NOMO-1 (cell line): ENCODE results near the gene CNNM1.

Experiments
- DNase-seq, 2 experiments: peaks; one replicate each; lab custom pipeline; 2025; ENCODE audit not compliant: unreplicated experiment in 2 of 2; lab: John Stamatoyannopoulos, UW

CNNM1 gene

DNA sequence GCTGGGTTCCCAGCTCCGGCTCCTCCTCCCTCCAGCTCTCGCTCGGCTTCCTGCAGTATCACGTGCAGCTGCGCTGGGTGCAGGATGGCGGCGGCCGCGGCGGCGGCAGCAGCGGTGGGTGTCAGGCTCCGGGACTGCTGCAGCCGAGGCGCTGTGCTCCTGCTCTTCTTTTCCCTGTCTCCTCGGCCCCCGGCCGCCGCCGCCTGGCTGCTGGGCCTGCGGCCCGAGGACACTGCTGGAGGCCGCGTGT is at the start of gene CNNM1:
Gene CNNM1 (plus strand): TSS at position 53 of the 250 bp plus-strand sequence. CDS start 32 bp downstream, at position 85.
- DNase-seq, result no peak

GRCh38 chr10:99279626-99280111 is 49.5 kb upstream of the CNNM1 start:
- DNase-seq, result no peak

DNA sequence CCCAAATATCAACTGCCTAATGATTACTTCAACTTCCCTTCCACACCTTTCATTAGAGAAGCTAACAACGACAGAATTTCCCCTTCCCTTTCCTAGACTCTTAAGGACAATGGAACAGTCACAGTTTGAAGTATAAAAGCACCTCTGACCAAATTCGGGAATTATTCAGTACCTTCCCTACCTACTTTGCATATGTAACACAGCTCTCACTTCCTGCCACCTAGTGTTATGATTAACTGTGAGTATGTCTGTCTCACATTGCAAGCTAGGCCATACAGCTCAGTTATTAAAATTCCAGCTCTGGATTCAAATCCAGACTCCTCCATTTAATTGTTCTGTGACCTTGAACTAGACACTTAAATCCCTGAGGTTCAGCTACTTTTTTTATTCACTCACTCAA is 48.7 kb upstream of the CNNM1 start:
- DNase-seq, result no peak

DNA sequence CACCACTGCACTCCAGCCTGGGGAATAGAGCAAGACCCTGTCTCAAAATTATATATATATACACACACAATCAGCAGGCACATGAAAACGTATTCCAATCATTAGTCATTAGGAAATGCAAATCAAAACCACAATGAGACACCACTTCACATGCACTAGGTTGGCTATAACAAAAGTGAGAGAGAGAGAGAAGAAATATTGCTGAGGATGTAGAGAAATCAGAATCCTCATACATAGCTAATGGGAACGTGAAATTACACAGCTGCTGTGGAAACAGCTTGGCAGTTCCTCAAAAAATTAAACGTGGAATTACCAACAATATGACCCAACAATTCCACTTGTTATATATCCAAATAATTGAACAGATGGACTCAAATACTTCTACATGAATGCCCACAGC is 43.3 kb upstream of the CNNM1 start:
- no peak for DNase-seq

DNA sequence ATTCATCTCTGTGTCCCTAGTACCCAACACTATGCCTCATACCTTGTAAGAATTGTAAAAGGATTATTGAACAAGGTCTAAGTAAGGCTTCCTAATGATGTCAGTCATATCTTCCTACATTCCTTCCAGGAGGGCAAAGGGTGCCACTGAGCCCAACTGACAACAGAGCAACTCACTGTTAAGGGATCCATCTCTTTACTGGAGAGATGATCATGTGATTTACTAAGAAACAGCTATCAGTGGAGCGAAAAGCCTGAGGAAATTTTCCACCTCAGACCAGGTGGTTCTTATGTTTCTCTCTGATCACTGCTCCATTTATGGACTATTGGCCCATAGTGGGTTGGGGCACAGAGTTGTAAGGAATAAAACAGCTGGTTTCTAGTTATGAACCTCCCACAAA is 38.9 kb upstream of the CNNM1 start:
- DNase-seq, result no peak

DNA sequence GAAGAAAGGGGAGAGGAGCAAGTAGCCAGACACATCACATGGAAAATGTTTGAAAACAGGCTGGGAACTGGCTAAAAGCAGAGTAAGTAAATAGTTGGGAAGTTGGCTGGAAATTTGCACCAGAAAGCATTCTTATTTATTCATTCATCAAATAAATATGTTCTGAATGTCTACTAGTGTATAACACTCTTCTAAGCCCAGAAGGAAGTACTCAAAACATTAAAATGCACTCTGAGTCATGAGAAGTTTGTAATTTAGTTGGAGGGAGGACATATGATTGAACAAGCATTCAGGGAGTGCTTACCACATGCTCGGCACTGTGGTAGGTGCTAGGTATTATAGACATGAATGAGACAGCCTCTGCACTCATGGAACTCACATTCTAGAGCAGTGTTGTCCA is 37.0 kb upstream of the CNNM1 start:
- no peak for DNase-seq

GRCh38 chr10:99296605-99297004 is 32.6 kb upstream of the CNNM1 start:
- no peak for DNase-seq

DNA sequence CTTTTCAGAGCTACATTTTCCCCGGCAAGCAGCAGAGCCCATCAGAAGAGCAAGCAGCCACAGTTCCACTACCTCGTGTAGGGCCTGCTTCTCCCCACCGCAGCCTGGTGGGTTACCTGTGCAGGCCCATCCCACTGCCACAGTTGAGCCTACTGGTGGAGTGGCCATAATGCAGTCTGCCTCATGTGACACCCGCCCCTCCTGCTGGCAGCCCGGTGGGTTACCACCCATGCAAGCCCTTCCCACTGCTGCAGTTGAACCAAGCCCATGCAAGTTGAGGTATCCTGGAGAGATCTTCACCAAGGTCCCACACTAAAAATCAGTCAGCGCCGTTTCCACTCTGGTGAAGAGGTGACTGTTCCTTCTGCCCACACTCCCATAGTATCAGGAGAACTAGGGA is 32.1 kb upstream of the CNNM1 start:
- no peak for DNase-seq

DNA sequence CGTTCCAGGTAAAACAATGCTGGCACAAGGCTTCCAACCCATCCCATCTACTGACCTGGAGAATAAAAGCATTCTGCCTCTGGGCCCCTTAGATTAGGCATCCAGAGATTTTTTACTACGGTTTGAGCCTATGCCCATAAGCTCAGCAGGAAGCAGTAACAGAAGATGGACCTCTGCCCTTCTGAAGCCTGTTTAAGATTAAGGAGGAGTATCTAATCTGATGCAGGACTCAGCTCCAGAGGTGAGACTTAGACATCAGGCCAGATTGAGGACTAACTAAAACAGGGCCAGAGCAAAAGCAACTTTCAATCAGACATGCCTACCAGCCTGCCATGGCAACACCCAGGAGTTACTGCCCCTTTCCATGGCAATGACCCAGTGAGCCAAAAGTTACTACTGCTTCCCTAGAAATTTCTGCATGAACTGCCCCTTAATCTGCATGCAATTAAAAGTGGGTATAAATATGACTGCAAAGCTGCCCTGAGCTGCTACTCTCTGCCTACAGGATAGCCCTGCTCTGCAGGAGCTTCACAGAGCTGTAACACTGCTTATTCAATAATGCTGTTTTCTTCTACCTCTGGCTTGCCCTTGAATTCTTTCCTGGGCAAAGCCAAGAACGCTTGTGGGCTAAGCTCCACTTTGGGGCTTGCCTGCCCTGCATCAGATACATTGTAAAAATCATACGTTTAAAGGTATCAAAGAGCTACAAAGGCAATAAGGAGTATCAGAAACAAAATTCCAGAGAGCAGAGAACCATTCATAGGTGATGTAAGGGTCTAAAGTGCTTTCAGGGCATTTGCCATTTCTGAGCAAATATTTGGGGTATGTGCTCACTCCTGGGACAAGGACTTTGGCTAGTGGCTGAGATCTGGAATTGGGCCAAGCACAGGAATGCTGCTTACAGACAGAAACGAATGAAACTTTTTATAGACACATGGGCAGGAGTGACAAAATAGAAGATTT is 25.0 kb upstream of the CNNM1 start:
- no peak for DNase-seq

GRCh38 chr10:99304862-99305229 is 24.3 kb upstream of the CNNM1 start:
- no peak for DNase-seq

DNA sequence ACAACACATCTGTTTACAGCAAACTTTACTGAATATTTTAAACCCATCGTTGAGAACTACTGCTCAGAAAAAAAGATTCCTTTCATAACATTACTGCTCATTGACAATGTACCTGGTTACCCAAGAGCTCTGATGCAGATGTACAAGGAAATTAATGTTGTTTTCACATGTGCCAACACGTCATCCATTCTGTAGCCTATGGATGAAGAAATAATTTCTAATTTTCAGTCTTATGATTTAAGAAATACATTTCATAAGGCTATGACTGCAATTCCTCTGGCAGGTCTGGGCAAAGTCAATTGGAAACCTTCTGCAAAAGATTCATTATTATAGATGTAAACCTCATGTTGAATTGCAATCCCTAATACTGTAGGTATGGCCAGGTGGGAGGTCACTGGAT is 16.7 kb upstream of the CNNM1 start:
- DNase-seq, result no peak

GRCh38 chr10:99315853-99316252 is 13.3 kb upstream of the CNNM1 start:
- no peak for DNase-seq

GRCh38 chr10:99316374-99316773 is 12.8 kb upstream of the CNNM1 start:
- DNase-seq, result no peak

DNA sequence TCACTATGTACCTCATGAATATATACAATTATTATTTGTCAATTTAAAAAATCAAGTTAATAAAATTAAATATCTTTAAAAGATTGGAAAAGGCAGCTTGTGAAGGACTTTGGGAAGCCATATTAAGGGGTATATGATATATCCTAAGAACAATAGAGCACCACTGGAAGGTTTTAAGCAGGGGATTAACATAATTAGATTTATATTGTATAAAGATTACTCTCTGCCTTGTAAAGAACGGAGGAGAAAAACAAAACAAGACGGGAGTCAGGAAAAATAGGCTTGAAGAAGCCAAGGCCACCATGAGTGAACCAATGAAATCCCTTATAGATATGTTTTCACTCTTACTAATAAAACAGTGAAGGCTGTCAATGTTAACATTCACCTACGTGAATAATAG is 11.1 kb upstream of the CNNM1 start:
- DNase-seq, result no peak

GRCh38 chr10:99318475-99318874 is 10.7 kb upstream of the CNNM1 start:
- no peak for DNase-seq

- DNase-seq, result no peak
These were observed 3.9 kb upstream of the CNNM1 start for GRCh38 chr10:99325281-99325680.

DNA sequence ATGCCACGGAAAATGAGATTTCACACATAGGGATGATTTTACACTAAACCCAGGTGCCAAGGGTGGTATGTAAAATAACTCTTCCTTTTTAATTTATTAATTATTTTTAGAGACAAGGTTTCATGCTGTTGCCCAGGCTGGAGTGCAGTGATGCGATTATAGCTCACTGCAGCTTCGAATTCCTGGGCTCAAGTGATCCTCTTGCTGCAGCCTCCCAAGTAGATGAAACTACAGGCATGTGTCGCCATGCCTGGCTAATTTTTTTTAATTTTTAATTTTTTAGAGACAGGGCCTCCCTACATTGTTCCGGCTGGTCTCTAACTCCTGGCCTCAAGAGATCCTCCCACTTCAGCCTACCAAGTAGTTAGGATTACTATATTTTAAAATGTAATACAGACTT is 2.3 kb upstream of the CNNM1 start:
- no peak for DNase-seq

DNA sequence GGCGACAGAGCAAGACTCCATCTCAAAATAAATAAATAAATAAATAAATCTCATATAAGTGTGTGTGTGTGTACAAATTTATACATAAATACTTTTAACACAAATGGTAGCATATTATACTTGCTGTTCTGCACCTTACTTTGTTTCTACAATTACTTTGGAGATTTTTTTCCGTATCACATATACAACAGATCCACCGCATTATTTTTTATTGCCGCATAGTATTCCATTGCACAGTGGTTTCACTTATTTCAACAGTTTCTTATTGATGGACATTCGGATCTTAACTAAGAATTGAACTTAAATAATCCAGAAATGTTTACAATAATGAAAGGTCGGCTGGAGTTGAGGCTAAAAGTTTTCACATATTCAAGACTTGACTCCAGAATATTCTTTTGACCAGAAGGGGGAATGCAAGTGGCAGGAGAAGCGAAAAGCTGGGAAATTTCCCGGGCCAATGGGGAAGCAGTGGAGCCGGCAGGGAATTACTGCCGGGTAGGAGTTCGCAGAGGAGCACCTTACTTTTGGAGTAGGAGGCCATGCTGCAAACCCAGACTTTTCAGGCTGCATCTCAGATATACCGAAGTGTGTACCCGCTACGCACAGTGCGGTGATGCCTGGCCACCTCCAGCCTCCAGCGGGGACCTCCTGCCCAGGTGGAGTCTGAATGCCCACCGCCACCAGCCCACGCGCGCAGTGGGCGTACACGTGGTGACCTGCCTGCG is 415 bp upstream of the CNNM1 start:
- DNase-seq, result no peak

- DNase-seq, result no peak
These were observed 594 bp downstream of the CNNM1 start for GRCh38 chr10:99329554-99330346.

DNA sequence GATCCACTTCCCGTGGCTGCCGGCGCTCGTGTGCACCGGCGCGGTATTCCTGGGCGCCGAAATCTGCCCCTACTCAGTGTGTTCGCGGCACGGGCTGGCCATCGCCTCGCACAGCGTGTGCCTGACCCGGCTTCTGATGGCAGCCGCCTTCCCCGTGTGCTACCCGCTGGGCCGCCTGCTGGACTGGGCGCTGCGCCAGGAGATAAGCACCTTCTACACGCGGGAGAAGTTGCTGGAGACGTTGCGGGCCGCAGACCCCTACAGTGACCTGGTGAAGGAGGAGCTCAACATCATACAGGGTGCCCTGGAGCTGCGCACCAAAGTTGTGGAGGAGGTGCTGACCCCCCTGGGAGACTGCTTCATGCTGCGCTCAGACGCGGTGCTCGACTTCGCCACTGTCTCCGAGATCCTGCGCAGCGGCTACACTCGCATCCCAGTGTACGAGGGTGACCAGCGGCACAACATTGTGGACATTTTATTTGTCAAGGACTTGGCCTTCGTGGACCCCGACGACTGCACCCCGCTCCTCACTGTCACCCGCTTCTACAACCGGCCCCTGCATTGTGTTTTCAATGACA is 1.3 kb downstream of the CNNM1 start:
- no peak for DNase-seq

GRCh38 chr10:99331207-99331803 is 2.1 kb downstream of the CNNM1 start:
- no peak for DNase-seq
